NB4 (cell line): Measurements from ENCODE around the gene RARRES1.

Experiments
- POLR2A ChIP-seq: IDR thresholded peaks from 2 replicates; pipeline ENCODE4 v1.6.1; 2011; ENCODE audit warnings: mild to moderate bottlenecking; ENCODE audit not compliant: insufficient read length; ENCODE audit errors: extremely low read depth
- TF ChIP-seq, protein P1 (sequence below): IDR thresholded peaks from one replicate; pipeline ENCODE4 v1.5.1; 2012; ENCODE audit warnings: low read depth, low read length

DNA sequence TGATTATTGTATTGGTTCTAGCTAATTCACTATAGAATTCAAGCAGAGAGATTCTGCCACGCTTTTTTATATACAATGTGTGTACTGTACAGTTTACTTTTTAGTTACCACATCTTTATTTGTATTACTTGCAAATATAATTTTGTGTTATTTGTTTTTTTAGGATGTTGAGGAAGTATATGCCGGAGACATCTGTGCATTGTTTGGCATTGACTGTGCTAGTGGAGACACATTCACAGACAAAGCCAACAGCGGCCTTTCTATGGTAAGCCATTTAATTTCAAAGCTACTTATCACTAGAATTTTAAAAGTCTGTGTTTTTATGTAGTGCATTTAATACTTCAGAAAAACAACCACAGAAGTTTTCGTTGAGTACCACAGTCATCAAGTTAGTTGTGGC, 71.5 kb downstream of the RARRES1 start:
- TF ChIP-seq, protein P1, sequence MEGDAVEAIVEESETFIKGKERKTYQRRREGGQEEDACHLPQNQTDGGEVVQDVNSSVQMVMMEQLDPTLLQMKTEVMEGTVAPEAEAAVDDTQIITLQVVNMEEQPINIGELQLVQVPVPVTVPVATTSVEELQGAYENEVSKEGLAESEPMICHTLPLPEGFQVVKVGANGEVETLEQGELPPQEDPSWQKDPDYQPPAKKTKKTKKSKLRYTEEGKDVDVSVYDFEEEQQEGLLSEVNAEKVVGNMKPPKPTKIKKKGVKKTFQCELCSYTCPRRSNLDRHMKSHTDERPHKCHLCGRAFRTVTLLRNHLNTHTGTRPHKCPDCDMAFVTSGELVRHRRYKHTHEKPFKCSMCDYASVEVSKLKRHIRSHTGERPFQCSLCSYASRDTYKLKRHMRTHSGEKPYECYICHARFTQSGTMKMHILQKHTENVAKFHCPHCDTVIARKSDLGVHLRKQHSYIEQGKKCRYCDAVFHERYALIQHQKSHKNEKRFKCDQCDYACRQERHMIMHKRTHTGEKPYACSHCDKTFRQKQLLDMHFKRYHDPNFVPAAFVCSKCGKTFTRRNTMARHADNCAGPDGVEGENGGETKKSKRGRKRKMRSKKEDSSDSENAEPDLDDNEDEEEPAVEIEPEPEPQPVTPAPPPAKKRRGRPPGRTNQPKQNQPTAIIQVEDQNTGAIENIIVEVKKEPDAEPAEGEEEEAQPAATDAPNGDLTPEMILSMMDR = no peak
- no peak for TF ChIP-seq POLR2A
